HL-60 (cell line): Measurements from ENCODE around the gene FRA10AC1.

Experiments used
- DNase-seq, 2 experiments: peaks; one replicate each; pipeline ENCODE4 v3.0.0-alpha.2; 2010 to 2020; ENCODE audit warnings: low read depth in 1 of 2, low spot score in 1 of 2
- H3K27ac ChIP-seq: fragments of 250-450 bp; sonication (Bioruptor Pico); replicated peaks from 2 replicates; pipeline ENCODE4 v1.5.1; 2020; ENCODE audit warnings: mild to moderate bottlenecking, moderate library complexity
- H3K27me3 ChIP-seq: fragments of 250-450 bp; sonication (Bioruptor Pico); 2 replicates; pipeline ENCODE4 v1.5.1; 2021; ENCODE audit warnings: mild to moderate bottlenecking, moderate library complexity; ENCODE audit not compliant: insufficient read depth, poor library complexity, severe bottlenecking
- H3K4me3 ChIP-seq: replicated peaks from 2 replicates; pipeline ENCODE4 v1.5.1; 2011; ENCODE audit warnings: mild to moderate bottlenecking, control low read depth, low read length; ENCODE audit not compliant: insufficient read depth
- GABPA ChIP-seq: IDR thresholded peaks from 2 replicates; pipeline ENCODE4 v1.6.1; 2012; ENCODE audit warnings: low read depth
- POLR2AphosphoS5 ChIP-seq: IDR thresholded peaks from 2 replicates; pipeline ENCODE4 v1.6.1; 2012; ENCODE audit warnings: low read depth
- REST ChIP-seq: IDR thresholded peaks from 2 replicates; pipeline ENCODE4 v1.6.1; 2012; ENCODE audit warnings: low read depth; ENCODE audit not compliant: insufficient replicate concordance
- SPI1 ChIP-seq: IDR thresholded peaks from 2 replicates; pipeline ENCODE4 v1.6.1; 2012; ENCODE audit warnings: low read depth, mild to moderate bottlenecking, borderline replicate concordance
- TF ChIP-seq, protein P1 (sequence below): IDR thresholded peaks from one replicate; pipeline ENCODE4 v1.5.1; 2011; ENCODE audit warnings: low read length, control low read depth, inconsistent platforms; ENCODE audit not compliant: insufficient read depth

Gene FRA10AC1

DNA sequence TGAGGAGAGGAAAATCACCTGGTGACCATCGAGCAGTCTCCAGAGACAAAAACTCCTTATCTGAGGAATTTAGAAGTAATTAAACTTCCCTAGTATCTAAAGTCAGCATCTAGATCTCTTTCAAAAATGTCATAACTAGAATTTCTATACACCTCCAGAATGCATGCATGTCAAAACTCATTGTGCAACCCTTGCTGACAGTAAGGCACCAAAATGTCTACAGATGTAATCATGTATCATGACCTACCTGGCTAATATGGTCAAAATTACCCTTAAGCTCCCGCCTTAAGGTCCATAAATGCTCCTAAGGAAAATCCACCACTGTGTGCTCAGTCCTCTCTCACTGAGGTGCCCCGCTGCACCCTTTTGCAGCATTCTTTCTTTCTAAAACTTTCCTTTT is 39.0 kb upstream of the FRA10AC1 start:
- Histone ChIP-seq H3K27ac (no peak overlapping the region), H3K4me3 (no peak overlapping the region), H3K27me3 (no peaks in the 10 kb centered on the region)
- no peak for DNase-seq
- TF ChIP-seq GABPA = no peak
- no peak for TF ChIP-seq SPI1
- TF ChIP-seq POLR2AphosphoS5 = no peak
- no peak for TF ChIP-seq REST
- TF ChIP-seq, protein P1, sequence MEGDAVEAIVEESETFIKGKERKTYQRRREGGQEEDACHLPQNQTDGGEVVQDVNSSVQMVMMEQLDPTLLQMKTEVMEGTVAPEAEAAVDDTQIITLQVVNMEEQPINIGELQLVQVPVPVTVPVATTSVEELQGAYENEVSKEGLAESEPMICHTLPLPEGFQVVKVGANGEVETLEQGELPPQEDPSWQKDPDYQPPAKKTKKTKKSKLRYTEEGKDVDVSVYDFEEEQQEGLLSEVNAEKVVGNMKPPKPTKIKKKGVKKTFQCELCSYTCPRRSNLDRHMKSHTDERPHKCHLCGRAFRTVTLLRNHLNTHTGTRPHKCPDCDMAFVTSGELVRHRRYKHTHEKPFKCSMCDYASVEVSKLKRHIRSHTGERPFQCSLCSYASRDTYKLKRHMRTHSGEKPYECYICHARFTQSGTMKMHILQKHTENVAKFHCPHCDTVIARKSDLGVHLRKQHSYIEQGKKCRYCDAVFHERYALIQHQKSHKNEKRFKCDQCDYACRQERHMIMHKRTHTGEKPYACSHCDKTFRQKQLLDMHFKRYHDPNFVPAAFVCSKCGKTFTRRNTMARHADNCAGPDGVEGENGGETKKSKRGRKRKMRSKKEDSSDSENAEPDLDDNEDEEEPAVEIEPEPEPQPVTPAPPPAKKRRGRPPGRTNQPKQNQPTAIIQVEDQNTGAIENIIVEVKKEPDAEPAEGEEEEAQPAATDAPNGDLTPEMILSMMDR = no peak

DNA sequence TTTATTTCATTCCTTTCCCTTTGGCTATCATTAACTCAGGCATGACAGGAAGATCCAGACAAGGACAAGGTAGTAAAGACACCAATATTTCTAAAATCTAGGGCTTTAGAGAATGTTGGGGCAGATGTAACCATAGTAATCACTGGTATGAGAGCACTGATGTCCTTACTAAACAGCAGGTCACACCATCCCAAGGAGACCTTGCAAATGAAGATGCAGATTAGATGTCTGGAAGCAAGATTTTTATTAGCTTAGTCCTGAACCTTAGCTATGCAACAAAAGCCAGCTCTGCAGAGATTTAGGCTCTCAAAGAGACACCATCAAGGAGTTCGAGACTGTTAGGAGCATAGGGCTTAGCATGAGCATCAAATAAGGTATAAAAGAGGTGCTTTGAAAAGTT is 23.6 kb upstream of the FRA10AC1 start:
- no peak for DNase-seq
- no peak for TF ChIP-seq GABPA
- no peak for TF ChIP-seq REST
- TF ChIP-seq, protein P1 = no peak
- TF ChIP-seq SPI1 = no peak
- TF ChIP-seq POLR2AphosphoS5 = no peak
- Histone ChIP-seq H3K27ac (no peak overlapping the region), H3K4me3 (no peak overlapping the region), H3K27me3 (peaks cover 9% of the 10 kb centered on the region)

GRCh38 chr10:93723153-93723552 is 20.8 kb upstream of the FRA10AC1 start:
- Histone ChIP-seq H3K27me3 (peaks cover 9% of the 10 kb centered on the region), H3K4me3 (no peak overlapping the region), H3K27ac (no peak overlapping the region)
- no peak for DNase-seq
- TF ChIP-seq GABPA (no peak), REST (no peak), SPI1 (no peak), POLR2AphosphoS5 (no peak)
- TF ChIP-seq, protein P1 = no peak
